GM19324 (cell line): Measurements from ENCODE around the gene CDC42BPG.
A peak's percentile ranks its signal among the peaks of the same experiment; 100 is the strongest.

Experiments used
- ATAC-seq: cut with Tn5 transposase; IDR thresholded peaks from one replicate; pipeline ENCODE4 v1.9.1; 2021; ENCODE audit warnings: mild to moderate bottlenecking, moderate library complexity; ENCODE audit not compliant: unreplicated experiment, low FRiP score

The CDC42BPG gene

DNA sequence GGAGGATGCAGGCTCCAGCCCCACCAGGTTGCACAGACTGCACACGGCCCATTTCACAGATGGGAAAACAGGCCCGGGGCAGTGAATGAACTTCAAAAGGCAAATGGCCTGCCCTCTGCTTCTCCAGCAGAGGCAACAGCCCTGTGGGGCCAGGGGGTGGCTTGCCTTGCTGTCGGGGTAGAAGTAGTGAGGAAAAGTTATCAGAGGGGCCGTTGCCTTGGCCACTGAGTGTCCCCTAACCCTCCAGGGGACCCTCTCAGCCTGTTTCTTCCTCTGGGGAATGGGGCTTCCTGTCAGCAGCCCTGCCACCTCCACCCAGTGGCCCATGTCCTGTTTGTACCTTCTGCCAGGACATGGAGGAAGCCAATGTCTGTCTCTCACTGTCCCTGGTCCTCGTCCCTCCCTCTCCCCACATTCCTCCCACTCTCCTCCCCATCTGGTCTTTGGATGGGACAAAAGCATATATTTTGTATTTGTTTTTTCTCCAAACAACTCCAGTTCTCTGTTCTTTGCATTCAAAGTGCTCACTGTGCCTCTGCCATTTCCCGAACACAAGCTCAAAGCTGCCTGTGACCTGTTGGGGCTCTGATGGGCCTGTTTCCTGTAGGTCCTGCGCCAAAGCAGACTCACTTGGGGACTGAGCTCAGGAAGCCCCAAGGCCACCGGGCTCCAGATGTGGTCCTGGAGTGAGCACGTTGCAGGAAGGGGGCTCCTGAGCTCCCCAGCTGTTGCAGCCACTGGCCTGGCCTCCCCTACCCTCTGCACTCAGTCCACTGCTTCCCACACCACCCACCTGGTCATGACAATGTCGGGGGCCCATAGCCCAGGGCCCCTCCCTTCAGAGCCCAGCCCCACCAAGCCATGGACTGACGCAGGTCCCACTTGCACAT is 50.9 kb downstream of the CDC42BPG start:
- ATAC-seq: no peak

DNA sequence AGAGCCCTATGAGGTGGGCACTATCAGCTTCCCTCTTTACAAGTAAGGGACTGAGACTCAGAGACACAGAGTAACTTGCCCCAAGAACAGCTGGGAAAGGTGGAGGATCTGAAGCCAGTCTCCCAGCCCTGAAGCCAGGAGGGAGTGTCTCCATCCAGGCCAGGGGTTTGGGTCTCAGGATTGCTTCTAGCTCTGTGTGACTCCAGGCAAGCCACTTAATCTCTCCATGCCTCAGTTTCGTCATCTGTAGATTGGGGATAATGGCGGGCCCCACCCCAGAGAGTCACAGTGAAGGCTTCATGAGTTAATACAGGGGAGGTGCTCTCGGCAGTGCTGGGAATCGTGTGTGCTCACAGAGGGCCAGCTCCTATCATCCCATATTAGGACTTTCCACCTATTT is 52.0 kb downstream of the CDC42BPG start:
- no peak for ATAC-seq

- ATAC-seq: no peak
These were observed 52.6 kb downstream of the CDC42BPG start for GRCh38 chr11:64791781-64792291.

GRCh38 chr11:64790205-64791095 is 54.0 kb downstream of the CDC42BPG start:
- ATAC-seq: no peak

DNA sequence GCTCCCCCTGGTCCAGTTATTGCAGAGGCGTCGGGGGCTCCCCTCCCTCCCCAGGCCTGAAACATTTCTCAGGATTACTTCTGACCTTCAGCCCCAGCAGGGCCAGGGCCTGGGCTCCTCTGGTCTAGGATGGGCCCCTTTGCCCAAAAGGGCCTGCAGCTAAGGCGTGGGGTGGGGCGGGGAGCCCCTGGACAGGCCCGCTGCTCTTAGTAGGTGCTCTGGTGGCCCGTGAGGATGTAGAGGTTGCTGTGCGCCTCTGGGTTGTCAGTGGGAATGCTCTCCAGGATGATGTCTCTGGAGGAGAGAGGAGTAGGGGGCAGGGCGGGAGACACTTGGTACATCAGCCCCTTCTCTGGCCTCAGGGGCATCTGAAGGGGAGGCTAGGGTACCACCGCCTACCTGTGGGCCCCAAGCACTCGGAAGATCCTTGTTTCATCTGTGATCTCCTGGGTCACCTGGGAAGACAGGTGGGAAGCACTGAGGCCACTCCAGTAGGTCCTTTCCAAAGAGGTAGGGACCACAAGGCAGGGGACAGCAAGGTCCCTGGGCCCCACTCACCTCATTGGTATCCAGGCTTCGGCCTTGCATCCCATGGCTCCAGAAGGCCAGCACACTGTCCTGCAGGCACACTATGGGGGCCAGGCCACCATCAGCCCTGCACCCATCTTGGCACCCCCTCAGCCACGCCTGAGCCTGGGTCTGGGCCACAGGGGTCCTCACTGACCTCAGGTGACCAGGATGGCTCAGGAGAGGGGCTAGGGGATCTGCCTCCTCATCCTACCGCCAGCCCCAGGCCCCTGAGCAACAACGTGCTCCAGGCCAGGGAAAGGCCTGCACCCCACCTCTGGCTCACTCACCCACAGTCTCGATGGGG is 54.9 kb downstream of the CDC42BPG start:
- ATAC-seq: no peak

DNA sequence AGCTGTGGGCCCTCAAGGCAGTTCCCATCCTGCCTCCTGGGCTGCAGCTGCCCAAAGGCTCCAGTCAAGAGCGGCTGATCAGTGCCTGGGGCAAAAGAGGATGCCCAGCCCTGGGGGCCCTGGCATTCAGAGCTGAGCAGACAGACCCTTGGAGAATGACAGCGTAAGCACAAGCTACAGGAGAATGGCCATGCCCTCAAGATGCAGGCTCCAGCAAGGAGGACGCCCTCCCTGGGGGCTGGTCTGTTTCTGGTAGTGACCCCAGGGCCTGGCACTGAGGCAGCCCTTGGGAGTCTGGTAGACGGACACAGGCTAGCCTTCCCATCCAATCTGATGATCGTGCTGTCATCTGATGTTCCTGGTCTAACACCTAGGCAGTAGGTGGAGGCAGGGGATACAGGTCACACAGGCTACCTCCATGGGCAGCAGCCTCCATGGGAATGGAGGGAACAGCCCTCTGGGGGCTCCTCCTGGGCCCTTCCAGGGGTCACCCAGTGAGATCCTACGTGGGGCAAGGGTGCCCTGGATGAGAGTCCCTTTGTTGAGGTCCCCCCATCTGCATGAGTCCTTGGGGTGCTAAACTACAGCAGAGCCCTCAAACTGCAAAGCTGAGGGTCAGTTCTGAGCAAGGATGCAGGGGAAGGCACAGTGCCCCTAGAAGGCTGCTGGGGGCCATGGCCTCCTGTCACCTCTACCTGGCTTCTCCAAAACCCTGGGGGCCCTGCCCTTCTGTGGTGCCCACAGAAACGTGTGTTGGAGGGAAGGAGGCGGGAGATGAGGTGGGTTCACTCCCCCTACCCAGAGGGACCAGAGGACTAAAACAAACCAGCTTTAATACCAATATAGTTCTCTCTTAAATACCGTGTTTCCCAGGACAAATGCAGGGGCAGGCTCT is 55.9 kb downstream of the CDC42BPG start:
- ATAC-seq: no peak

DNA sequence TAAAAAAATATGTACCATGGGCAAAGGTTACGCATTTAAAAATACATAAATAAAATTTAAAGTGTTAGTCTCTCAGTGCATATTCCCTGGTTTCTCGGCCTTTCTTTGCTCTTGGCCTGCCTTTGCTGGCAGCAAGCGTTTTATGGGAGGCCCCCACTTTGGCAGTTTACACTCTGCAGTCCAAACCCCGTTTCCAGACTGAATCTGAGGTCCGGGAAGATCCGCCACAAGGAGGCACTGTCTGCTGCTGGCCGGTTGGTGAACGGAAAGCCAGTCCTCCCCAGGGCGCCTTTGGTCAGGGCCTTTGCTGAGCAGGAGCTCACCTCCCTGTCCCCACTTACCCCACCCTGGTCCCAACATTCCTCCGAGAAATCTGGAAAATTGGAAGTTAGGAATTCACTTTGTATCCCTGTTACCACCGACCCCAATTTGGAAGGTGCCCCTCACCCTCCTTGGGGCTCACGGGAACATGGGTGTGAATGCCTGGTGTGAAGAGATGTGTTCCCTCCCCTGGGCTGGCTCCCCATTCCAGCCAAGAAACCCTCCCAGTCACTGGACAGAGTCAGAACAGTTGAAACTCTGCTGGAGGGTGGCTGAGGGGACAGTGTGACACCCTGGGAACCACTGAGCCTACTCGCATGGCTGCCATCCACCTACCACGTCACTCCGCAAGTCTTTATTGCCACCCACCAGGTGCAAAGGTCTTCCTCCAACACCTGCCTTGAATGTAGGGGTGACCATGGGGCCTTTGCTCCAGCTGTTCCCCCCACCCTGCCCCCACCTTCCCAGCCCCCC is 56.7 kb downstream of the CDC42BPG start:
- ATAC-seq: no peak

- no peak for ATAC-seq
These were observed 58.1 kb downstream of the CDC42BPG start for GRCh38 chr11:64786308-64786707.

DNA sequence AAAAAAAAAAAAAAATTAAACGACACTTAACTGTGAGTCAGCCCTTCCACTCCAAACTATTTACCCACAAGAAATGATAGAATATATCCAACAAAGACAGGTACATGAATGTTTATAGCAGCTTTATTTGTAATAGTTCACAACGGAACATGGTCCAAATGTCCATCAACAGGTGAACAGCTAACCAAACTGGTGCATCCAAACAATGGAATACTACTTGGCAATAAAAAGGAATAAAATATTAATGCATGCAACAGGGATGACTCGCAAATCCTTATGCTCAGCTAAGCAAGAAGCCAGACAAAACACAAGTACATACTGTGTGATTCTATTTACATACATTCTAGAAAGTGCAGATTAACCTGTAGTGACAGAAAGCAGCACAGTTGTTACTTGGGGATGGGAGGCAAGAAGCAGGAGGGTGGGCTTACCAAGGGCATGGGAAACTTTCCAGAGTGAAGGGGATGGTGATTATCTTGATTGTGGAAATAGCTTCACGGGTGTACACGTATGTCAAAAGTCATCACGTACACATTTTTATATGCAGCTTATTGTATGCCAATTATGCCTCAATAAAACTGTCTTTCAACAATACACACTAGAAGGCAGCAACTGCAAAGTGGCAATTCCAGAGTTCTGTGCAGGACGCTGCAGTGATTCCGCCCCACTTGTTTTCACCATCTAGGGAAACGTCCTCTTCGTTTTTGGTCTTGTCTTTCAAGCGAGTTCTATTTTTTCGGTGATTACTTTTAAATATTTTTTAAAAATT is 59.5 kb downstream of the CDC42BPG start:
- no peak for ATAC-seq

DNA sequence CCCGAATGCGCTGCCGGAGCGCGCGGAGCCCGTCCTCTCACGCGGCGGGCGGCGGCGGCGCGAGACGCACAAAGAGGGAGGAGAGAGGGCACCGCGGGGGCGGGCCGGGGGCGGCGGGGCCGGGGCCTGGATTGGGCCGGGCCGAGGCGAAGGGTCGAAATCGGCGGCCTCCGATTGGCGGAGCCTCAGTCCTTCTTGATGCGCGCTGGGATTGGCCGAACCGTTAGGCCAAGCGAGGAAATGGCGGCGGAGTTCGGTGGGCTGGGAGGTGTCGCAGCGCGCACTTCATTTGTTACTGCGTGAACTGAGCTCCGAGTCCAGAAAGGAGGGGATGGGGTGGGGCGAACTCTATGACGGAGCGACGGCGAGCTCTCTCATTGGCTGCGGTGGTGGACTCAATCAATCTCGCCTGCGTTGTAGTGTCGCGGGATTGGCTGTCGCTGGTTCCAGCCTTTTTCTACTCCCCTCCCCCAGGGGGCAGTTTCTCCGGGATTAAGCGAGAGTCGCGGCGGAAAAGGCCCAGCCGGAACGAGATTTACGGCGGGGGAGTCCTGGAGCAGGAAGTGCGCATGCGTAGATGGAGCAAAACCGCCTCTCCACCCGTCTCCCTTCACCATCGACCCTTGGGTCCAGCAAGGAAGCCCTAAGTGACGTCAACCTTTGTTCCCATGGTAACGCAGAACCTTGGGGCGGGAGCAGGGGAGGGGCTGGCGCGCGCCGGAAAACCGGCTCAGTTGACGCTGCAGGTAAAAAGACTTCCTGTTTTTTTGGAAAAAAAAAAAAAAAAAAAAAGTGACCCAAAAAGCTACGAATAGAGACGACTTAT is 65.8 kb downstream of the CDC42BPG start, which contains the start of gene SF1:
Gene SF1 (minus strand): TSS at position 70 of the 826 bp plus-strand sequence. CDS start 150 bp downstream, outside the sequence.
- ATAC-seq: peak; percentile 82

DNA sequence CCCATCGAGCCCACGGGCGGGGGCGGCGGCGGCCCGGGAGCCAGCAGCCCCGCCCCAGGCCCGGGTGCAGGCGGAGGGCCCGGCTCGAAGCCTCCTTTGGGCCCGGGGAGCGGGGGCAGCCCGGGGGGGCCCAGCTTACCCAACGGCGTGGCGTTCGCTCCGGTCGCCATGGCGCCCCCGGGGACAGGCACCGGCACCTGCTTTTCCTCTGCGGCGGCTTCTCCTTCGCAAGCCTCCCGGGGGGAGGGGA is 66.3 kb downstream of the CDC42BPG start:
- no peak for ATAC-seq

- ATAC-seq: peak; percentile 27
These were observed 66.8 kb downstream of the CDC42BPG start for GRCh38 chr11:64777449-64778222.

DNA sequence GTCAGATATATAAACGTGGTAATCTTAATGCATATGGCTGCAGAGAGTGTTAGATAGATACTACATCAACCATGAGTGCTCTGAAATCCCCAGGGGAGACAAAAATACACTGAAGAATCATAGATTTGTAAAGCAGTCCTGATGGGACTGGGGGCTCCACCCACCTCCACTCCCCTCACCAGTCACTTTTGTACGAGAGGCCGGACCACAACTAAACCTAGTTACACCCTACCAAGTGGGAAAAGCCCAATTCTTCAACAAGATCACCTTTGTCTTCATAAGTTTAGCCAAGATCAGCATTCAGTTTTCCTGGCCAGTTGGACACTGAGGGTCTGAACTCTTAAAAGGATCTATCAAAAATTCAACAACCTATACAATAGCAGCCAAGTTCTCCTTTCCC is 67.6 kb downstream of the CDC42BPG start:
- no peak for ATAC-seq

- ATAC-seq: no peak
These were observed 68.0 kb downstream of the CDC42BPG start for GRCh38 chr11:64776425-64776824.

GRCh38 chr11:64774144-64774543 is 70.3 kb downstream of the CDC42BPG start:
- ATAC-seq: no peak
